HepG2 (cell line): ENCODE measurements around the gene SLC2A13. TPM values are rescaled to one million over a fixed set of nuclear protein-coding genes. Genes with fewer than 3 reads are reported as not detected.
A peak's percentile ranks its signal among the peaks of the same experiment; 100 is the strongest.

Experiments
- ATAC-seq: fragments of 200-7000 bp; cut with Tn5 transposase; 3 replicates; pipeline ENCODE4 v1.9.1; 2020; ENCODE audit warnings: mild to moderate bottlenecking, moderate library complexity
- BruUV-seq: library from RNA; stranded (reverse); fragments of 400-500 nt; replicated peaks from 2 replicates; lab custom pipeline; 2021; lab: Mats Ljungman, UMichigan
- CTCF ChIA-PET: fragments of 300-600 bp; formaldehyde crosslinking; extraction: SDS; loops from one replicate; lab custom pipeline; 2021; ENCODE audit warnings: low total read pairs, inconsistent platforms, low intra/inter-chr PET ratio; lab: Yijun Ruan, JAX
- POLR2A ChIA-PET: fragments of 350-600 bp; sonication (Branson Sonifier 250); formaldehyde crosslinking; loops from one replicate; lab custom pipeline; 2020; ENCODE audit warnings: antibody characterized with exemption, inconsistent platforms; lab: Yijun Ruan, JAX
- DNase-seq: peaks from one replicate; pipeline ENCODE4 v3.0.0-alpha.2; 2015; ENCODE audit warnings: low spot score
- FAIRE-seq: peaks from 3 replicates; lab custom pipeline; 2011; peaks lifted over from hg19 to GRCh38; lab: Jason Lieb, UNC
- H2AFZ ChIP-seq: one replicate; pipeline ENCODE4 v1.6.1; 2011; ENCODE audit warnings: low read length, inconsistent platforms
- H3K27ac ChIP-seq: fragments of 300-600 bp; 3 replicates; pipeline ENCODE4 v1.8.0; 2011; ENCODE audit warnings: mixed run types, mild to moderate bottlenecking, mixed read lengths, low read length, inconsistent platforms; ENCODE audit not compliant: insufficient read depth; ENCODE audit errors: extremely low read length
- H3K27me3 ChIP-seq, 2 experiments: fragments of 200-600 bp in 1 of 2; 2 replicates in 1 of 2; 3 replicates in 1 of 2; pipeline versions ENCODE4 v1.6.0 to v1.8.0; 2011; ENCODE audit warnings: low read length in 2 of 2, mild to moderate bottlenecking in 2 of 2, moderate library complexity in 2 of 2, inconsistent platforms in 1 of 2; ENCODE audit not compliant: insufficient read depth in 2 of 2, control insufficient read depth in 1 of 2
- H3K36me3 ChIP-seq, 2 experiments: fragments of 200-600 bp in 1 of 2; replicated peaks in 1 of 2; 2 replicates in 1 of 2; 3 replicates in 1 of 2; pipeline versions ENCODE4 v1.5.1 to v1.8.0; 2011; ENCODE audit warnings: low read length in 2 of 2, inconsistent platforms in 1 of 2; ENCODE audit not compliant: insufficient read depth in 2 of 2, control insufficient read depth in 1 of 2
- H3K4me1 ChIP-seq: 2 replicates; pipeline ENCODE4 v1.5.1; 2012; ENCODE audit warnings: low read length, inconsistent platforms; ENCODE audit not compliant: insufficient read depth
- H3K4me2 ChIP-seq: 2 replicates; pipeline ENCODE4 v1.6.0; 2011; ENCODE audit warnings: low read depth, low read length, inconsistent platforms
- H3K4me3 ChIP-seq, 3 experiments: fragments of 200-600 bp in 1 of 3; sonication (generic), shearing (Covaris generic) in 1 of 3; replicated peaks in 1 of 3; 2 replicates each; pipeline ENCODE4 v1.5.1; 2011 to 2016; ENCODE audit warnings: low read length in 3 of 3, inconsistent platforms in 2 of 3, low read depth in 2 of 3, mild to moderate bottlenecking in 2 of 3, control low read depth in 1 of 3, mixed read lengths in 1 of 3; ENCODE audit not compliant: insufficient read depth in 1 of 3
- H3K79me2 ChIP-seq: one replicate; pipeline ENCODE4 v1.6.1; 2011; ENCODE audit warnings: low read length, inconsistent platforms; ENCODE audit not compliant: insufficient read depth
- H3K9ac ChIP-seq: 2 replicates; pipeline ENCODE4 v1.6.0; 2011; ENCODE audit warnings: mild to moderate bottlenecking, low read depth, low read length, inconsistent platforms; ENCODE audit not compliant: insufficient read depth
- H3K9me3 ChIP-seq: 2 replicates; pipeline ENCODE4 v1.5.1; 2012; ENCODE audit warnings: mild to moderate bottlenecking, low read length
- H4K20me1 ChIP-seq: 2 replicates; pipeline ENCODE4 v1.6.0; 2011; ENCODE audit warnings: inconsistent platforms, mild to moderate bottlenecking, low read length, moderate library complexity; ENCODE audit not compliant: insufficient read depth
- ESRRA ChIP-seq: sonication (generic); formaldehyde crosslinking; IDR thresholded peaks from 2 replicates; pipeline ENCODE4 v1.5.1; 2020; ENCODE audit warnings: mild to moderate bottlenecking, low read depth, missing genetic modification reagents
- NFRKB ChIP-seq: fragments of 450-650 bp; IDR thresholded peaks from 2 replicates; pipeline ENCODE4 v1.6.1; 2017
- STAG1 ChIP-seq: sonication (generic); formaldehyde crosslinking; IDR thresholded peaks from 2 replicates; pipeline ENCODE4 v1.4.0; 2020; ENCODE audit warnings: missing genetic modification reagents
- ZBTB37 ChIP-seq: sonication (generic); formaldehyde crosslinking; IDR thresholded peaks from 2 replicates; pipeline ENCODE4 v1.4.0; 2020; ENCODE audit warnings: mild to moderate bottlenecking, missing genetic modification reagents
- ZNF674 ChIP-seq: sonication (generic); formaldehyde crosslinking; IDR thresholded peaks from 2 replicates; pipeline ENCODE4 v1.5.0; 2020; ENCODE audit warnings: low read depth, mild to moderate bottlenecking, missing genetic modification reagents
- ZNF780A ChIP-seq: sonication (generic); formaldehyde crosslinking; IDR thresholded peaks from 2 replicates; pipeline ENCODE4 v1.8.0; 2022; ENCODE audit warnings: mild to moderate bottlenecking, missing genetic modification reagents, moderate library complexity
- WGBS: methylation state at CpG from one replicate; pipeline ENCODE4 v1.1.6; 2017; ENCODE audit warnings: low lambda C conversion rate; 5-methylcytosine and 5-hydroxymethylcytosine counted together
- in situ Hi-C: cut with HindIII; loops from 2 replicates; pipeline ENCODE4 v1.10.0; 2017; ENCODE audit warnings: low pct_unique_long_range_greater_than_20kb; ENCODE audit not compliant: extremely low pct_ligation_motif_present
- intact Hi-C: fragments of 100-400 bp; cut with micrococcal nuclease; formaldehyde crosslinking; loops from one replicate; pipeline ENCODE4 v1.10.0; 2022; ENCODE audit not compliant: unreplicated experiment
- polyA plus RNA-seq, 8 experiments: library from polyadenylated mRNA; depleted of rRNA in 3 of 8; stranded (reverse) in 7 of 8; unstranded in 1 of 8; fragments of >200 nt; fragmentation: Illumina TruSeq in 4 of 8; extraction: Trizol in 4 of 8; gene quantifications; 2 replicates each; pipeline versions ENCODE4 v1.2.1 to v1.2.3, GENCODE V29; 2011 to 2016; ENCODE audit warnings: low read depth in 4 of 8, missing spikeins in 1 of 8, mixed read lengths in 1 of 8; ENCODE audit not compliant: insufficient read depth in 1 of 8
- total RNA-seq, 5 experiments: library from RNA; depleted of rRNA; stranded (reverse); fragments of >200 nt; fragmentation: Illumina TruSeq; extraction: Trizol; gene quantifications; 2 replicates each; pipeline ENCODE4 v1.2.3, GENCODE V29; 2016; ENCODE audit warnings: low read depth in 1 of 5
- TF ChIP-seq, protein P1 (sequence below): sonication (generic); formaldehyde crosslinking; IDR thresholded peaks from 2 replicates; pipeline ENCODE4 v1.5.0; 2020; ENCODE audit warnings: mild to moderate bottlenecking, missing genetic modification reagents, moderate library complexity

The SLC2A13 gene
- total and polyA plus RNA-seq, 2 of the 13 experiments (the other 11 are each of a cell fraction or from before 2014, with no cell fraction given), result 5.5 to 6.0 TPM

GRCh38 chr12:39824505-39825212, 281.2 kb downstream of the SLC2A13 start:
- H3K9ac ChIP-seq, result no peak overlapping the region
- DNase-seq, result peak; percentile 6
- H3K36me3 ChIP-seq, result no peaks in the 10 kb centered on the region
- ChIA-PET CTCF (no interaction called here), POLR2A (no interaction called here)
- H3K27me3 ChIP-seq, result no peaks in the 10 kb centered on the region
- H3K79me2 ChIP-seq, result no peaks in the 10 kb centered on the region
- no peak overlapping the region for H3K4me3 ChIP-seq
- TF ChIP-seq STAG1 (CRISPR knock-in tag) (peak; percentile 32; the same call in 1 of the 2 replicates), ZNF780A (CRISPR knock-in tag) (no peak), NFRKB (no peak), ZNF674 (CRISPR knock-in tag) (no peak), ZBTB37 (peak; percentile 31; the same call in 1 of the 2 replicates), ESRRA (no peak)
- TF ChIP-seq, protein P1, sequence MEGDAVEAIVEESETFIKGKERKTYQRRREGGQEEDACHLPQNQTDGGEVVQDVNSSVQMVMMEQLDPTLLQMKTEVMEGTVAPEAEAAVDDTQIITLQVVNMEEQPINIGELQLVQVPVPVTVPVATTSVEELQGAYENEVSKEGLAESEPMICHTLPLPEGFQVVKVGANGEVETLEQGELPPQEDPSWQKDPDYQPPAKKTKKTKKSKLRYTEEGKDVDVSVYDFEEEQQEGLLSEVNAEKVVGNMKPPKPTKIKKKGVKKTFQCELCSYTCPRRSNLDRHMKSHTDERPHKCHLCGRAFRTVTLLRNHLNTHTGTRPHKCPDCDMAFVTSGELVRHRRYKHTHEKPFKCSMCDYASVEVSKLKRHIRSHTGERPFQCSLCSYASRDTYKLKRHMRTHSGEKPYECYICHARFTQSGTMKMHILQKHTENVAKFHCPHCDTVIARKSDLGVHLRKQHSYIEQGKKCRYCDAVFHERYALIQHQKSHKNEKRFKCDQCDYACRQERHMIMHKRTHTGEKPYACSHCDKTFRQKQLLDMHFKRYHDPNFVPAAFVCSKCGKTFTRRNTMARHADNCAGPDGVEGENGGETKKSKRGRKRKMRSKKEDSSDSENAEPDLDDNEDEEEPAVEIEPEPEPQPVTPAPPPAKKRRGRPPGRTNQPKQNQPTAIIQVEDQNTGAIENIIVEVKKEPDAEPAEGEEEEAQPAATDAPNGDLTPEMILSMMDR (CRISPR knock-in tag), result peak; percentile 24; the same call in 1 of the 2 replicates
- H3K9me3 ChIP-seq, result no peaks in the 10 kb centered on the region
- no peak overlapping the region for H2AFZ ChIP-seq
- in situ Hi-C loops (no loop called here), intact Hi-C loops (loop anchor here (5.0 kb wide), 1 partner anchor 133 kb away; no protein-coding TSS in a partner anchor)
- no peak for FAIRE-seq
- H3K27ac ChIP-seq, result peak overlapping the region; percentile 19
- peak; percentile 61 for ATAC-seq
- WGBS, result 76% methylated on average over 3 of the region's 3 CpGs
- H3K4me2 ChIP-seq, result no peak overlapping the region
- H4K20me1 ChIP-seq, result no peaks in the 10 kb centered on the region
- BruUV-seq, result no TSS peak
- H3K4me1 ChIP-seq, result no peaks in the 10 kb centered on the region
